CD4-positive, alpha-beta T cell treated with Interleukin-10 for 1 hour (primary cell): ENCODE measurements around the gene WFIKKN2.

ENCODE experiments used
- DNase-seq: peaks from one replicate; pipeline ENCODE4 v3.0.0-alpha.2; 2020

Gene WFIKKN2

GRCh38 chr17:50813583-50813982 is 21.8 kb upstream of the WFIKKN2 start:
- DNase-seq: no peak

GRCh38 chr17:50815400-50815799 is 20.0 kb upstream of the WFIKKN2 start:
- DNase-seq: no peak

- no peak for DNase-seq
Observed at GRCh38 chr17:50816271-50816670, 19.1 kb upstream of the WFIKKN2 start.

- peak; percentile 62 for DNase-seq
Observed at GRCh38 chr17:50816771-50817751, 18.3 kb upstream of the WFIKKN2 start.

GRCh38 chr17:50817838-50818237 is 17.5 kb upstream of the WFIKKN2 start:
- no peak for DNase-seq

GRCh38 chr17:50818261-50818660 is 17.1 kb upstream of the WFIKKN2 start:
- no peak for DNase-seq

- no peak for DNase-seq
Observed at GRCh38 chr17:50818921-50819657, 16.3 kb upstream of the WFIKKN2 start.

- no peak for DNase-seq
Observed at GRCh38 chr17:50820651-50821050, 14.7 kb upstream of the WFIKKN2 start.

GRCh38 chr17:50822550-50822949 is 12.8 kb upstream of the WFIKKN2 start:
- DNase-seq: no peak

- no peak for DNase-seq
Observed at GRCh38 chr17:50824429-50824828, 11.0 kb upstream of the WFIKKN2 start.

- DNase-seq: no peak
Observed at GRCh38 chr17:50825188-50825587, 10.2 kb upstream of the WFIKKN2 start.

GRCh38 chr17:50828508-50829170 is 6.7 kb upstream of the WFIKKN2 start:
- DNase-seq: no peak

GRCh38 chr17:50829332-50829731 is 6.1 kb upstream of the WFIKKN2 start:
- no peak for DNase-seq

- DNase-seq: no peak
Observed at GRCh38 chr17:50830352-50830751, 5.0 kb upstream of the WFIKKN2 start.

- no peak for DNase-seq
Observed at GRCh38 chr17:50830994-50831393, 4.4 kb upstream of the WFIKKN2 start.

GRCh38 chr17:50831471-50831928 is 3.9 kb upstream of the WFIKKN2 start:
- DNase-seq: no peak

- DNase-seq: no peak
Observed at GRCh38 chr17:50832267-50832863, 3.0 kb upstream of the WFIKKN2 start.

- no peak for DNase-seq
Observed at GRCh38 chr17:50832864-50833381, 2.5 kb upstream of the WFIKKN2 start.

- DNase-seq: no peak
Observed at GRCh38 chr17:50833510-50834428, 1.6 kb upstream of the WFIKKN2 start.

GRCh38 chr17:50834429-50835300 is 721 bp upstream of the WFIKKN2 start:
- DNase-seq: no peak
